SK-N-SH (cell line): Measurements from ENCODE around the gene MYOM1.

Experiments used
- EP300 ChIP-seq, 2 experiments: IDR thresholded peaks; 2 replicates each; pipeline versions ENCODE4 v1.4.0 to v1.6.1; 2012; ENCODE audit warnings: borderline replicate concordance in 1 of 2, low read depth in 1 of 2, low read length in 1 of 2
- NFIC ChIP-seq: IDR thresholded peaks from 2 replicates; pipeline ENCODE4 v1.4.0; 2012; ENCODE audit warnings: borderline replicate concordance
- POLR2AphosphoS5 ChIP-seq: IDR thresholded peaks from 2 replicates; pipeline ENCODE4 v1.6.1; 2012; ENCODE audit warnings: low read depth, low read length
- RAD21 ChIP-seq: IDR thresholded peaks from 2 replicates; pipeline ENCODE4 v1.6.1; 2012; ENCODE audit warnings: mild to moderate bottlenecking, low read length
- RCOR1 ChIP-seq: fragments of 150-350 bp; IDR thresholded peaks from 2 replicates; pipeline ENCODE4 v1.6.1; 2017; ENCODE audit warnings: antibody characterized with exemption, low read length
- RFX5 ChIP-seq: IDR thresholded peaks from 2 replicates; pipeline ENCODE4 v1.6.1; 2012; ENCODE audit warnings: mild to moderate bottlenecking, improper control_type of control experiment, low read length
- SIN3A ChIP-seq: IDR thresholded peaks from 2 replicates; pipeline ENCODE4 v1.6.1; 2012; ENCODE audit warnings: low read depth, mild to moderate bottlenecking, low read length, moderate library complexity, borderline replicate concordance
- TF ChIP-seq, protein P1 (sequence below): fragments of 200-600 bp; sonication (generic); IDR thresholded peaks from 2 replicates; pipeline ENCODE4 v1.6.1; 2017; ENCODE audit warnings: antibody characterized with exemption, mild to moderate bottlenecking, moderate library complexity
- TF ChIP-seq, protein P2 (sequence below): IDR thresholded peaks from 2 replicates; pipeline ENCODE4 v1.6.1; 2012; ENCODE audit warnings: mild to moderate bottlenecking, low read depth, low read length, moderate library complexity
- TF ChIP-seq, protein P3 (sequence below): fragments of 150-350 bp; IDR thresholded peaks from 2 replicates; pipeline ENCODE4 v1.6.1; 2017; ENCODE audit warnings: antibody characterized with exemption, low read length, low read depth, borderline replicate concordance

- no peak for TF ChIP-seq RCOR1
- TF ChIP-seq, protein P1, sequence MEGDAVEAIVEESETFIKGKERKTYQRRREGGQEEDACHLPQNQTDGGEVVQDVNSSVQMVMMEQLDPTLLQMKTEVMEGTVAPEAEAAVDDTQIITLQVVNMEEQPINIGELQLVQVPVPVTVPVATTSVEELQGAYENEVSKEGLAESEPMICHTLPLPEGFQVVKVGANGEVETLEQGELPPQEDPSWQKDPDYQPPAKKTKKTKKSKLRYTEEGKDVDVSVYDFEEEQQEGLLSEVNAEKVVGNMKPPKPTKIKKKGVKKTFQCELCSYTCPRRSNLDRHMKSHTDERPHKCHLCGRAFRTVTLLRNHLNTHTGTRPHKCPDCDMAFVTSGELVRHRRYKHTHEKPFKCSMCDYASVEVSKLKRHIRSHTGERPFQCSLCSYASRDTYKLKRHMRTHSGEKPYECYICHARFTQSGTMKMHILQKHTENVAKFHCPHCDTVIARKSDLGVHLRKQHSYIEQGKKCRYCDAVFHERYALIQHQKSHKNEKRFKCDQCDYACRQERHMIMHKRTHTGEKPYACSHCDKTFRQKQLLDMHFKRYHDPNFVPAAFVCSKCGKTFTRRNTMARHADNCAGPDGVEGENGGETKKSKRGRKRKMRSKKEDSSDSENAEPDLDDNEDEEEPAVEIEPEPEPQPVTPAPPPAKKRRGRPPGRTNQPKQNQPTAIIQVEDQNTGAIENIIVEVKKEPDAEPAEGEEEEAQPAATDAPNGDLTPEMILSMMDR: no peak
- TF ChIP-seq, protein P2, sequence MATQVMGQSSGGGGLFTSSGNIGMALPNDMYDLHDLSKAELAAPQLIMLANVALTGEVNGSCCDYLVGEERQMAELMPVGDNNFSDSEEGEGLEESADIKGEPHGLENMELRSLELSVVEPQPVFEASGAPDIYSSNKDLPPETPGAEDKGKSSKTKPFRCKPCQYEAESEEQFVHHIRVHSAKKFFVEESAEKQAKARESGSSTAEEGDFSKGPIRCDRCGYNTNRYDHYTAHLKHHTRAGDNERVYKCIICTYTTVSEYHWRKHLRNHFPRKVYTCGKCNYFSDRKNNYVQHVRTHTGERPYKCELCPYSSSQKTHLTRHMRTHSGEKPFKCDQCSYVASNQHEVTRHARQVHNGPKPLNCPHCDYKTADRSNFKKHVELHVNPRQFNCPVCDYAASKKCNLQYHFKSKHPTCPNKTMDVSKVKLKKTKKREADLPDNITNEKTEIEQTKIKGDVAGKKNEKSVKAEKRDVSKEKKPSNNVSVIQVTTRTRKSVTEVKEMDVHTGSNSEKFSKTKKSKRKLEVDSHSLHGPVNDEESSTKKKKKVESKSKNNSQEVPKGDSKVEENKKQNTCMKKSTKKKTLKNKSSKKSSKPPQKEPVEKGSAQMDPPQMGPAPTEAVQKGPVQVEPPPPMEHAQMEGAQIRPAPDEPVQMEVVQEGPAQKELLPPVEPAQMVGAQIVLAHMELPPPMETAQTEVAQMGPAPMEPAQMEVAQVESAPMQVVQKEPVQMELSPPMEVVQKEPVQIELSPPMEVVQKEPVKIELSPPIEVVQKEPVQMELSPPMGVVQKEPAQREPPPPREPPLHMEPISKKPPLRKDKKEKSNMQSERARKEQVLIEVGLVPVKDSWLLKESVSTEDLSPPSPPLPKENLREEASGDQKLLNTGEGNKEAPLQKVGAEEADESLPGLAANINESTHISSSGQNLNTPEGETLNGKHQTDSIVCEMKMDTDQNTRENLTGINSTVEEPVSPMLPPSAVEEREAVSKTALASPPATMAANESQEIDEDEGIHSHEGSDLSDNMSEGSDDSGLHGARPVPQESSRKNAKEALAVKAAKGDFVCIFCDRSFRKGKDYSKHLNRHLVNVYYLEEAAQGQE: no peak
- TF ChIP-seq RAD21: no peak
- TF ChIP-seq EP300 (IDR thresholded peaks at IDR 0.05; ENCODE audit: borderline replicate concordance in 1 of 2, low read depth in 1 of 2, low read length in 1 of 2): no peak
- TF ChIP-seq POLR2AphosphoS5: no peak
- TF ChIP-seq NFIC: no peak
- no peak for TF ChIP-seq RFX5
- TF ChIP-seq SIN3A: no peak
- TF ChIP-seq, protein P3, sequence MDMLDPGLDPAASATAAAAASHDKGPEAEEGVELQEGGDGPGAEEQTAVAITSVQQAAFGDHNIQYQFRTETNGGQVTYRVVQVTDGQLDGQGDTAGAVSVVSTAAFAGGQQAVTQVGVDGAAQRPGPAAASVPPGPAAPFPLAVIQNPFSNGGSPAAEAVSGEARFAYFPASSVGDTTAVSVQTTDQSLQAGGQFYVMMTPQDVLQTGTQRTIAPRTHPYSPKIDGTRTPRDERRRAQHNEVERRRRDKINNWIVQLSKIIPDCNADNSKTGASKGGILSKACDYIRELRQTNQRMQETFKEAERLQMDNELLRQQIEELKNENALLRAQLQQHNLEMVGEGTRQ: no peak
Observed at GRCh38 chr18:3102983-3103382, 116.8 kb downstream of the MYOM1 start.
